Hepatocyte (in vitro differentiated cells): ENCODE results near the gene C15orf39.
"Not testable (repeated sequence)": the region's sequence is repeated elsewhere in the genome, so short reads cannot be mapped to it uniquely, and the experiment has no call there.

Experiments used
- CTCF ChIP-seq: fragments of 200-600 bp; sonication (generic); IDR thresholded peaks from 2 replicates; pipeline ENCODE4 v1.5.1; 2016; ENCODE audit warnings: antibody characterized with exemption, mild to moderate bottlenecking; ENCODE audit not compliant: poor library complexity
- EZH2 ChIP-seq: fragments of 200-600 bp; sonication (generic); IDR thresholded peaks from 2 replicates; pipeline ENCODE4 v1.6.1; 2016; ENCODE audit warnings: antibody characterized with exemption, mild to moderate bottlenecking, borderline replicate concordance

GRCh38 chr15:75258034-75258433 lies 56.4 kb downstream of the C15orf39 start, which contains the start of gene GOLGA6C:
- not testable (repeated sequence) for TF ChIP-seq CTCF, EZH2
